Measurements from ENCODE around the gene PDLIM5. TPM values are rescaled to one million over a fixed set of nuclear protein-coding genes. Genes with fewer than 3 reads are reported as not detected.
"Not testable (repeated sequence)": the region's sequence is repeated elsewhere in the genome, so short reads cannot be mapped to it uniquely, and the experiment has no call there.

PDLIM5 gene, protein sequence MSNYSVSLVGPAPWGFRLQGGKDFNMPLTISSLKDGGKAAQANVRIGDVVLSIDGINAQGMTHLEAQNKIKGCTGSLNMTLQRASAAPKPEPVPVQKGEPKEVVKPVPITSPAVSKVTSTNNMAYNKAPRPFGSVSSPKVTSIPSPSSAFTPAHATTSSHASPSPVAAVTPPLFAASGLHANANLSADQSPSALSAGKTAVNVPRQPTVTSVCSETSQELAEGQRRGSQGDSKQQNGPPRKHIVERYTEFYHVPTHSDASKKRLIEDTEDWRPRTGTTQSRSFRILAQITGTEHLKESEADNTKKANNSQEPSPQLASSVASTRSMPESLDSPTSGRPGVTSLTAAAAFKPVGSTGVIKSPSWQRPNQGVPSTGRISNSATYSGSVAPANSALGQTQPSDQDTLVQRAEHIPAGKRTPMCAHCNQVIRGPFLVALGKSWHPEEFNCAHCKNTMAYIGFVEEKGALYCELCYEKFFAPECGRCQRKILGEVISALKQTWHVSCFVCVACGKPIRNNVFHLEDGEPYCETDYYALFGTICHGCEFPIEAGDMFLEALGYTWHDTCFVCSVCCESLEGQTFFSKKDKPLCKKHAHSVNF
- polyA plus RNA-seq (2012; ENCODE audit: insufficient read depth, insufficient read length, low read depth), result 29.0 TPM

GRCh38 chr4:94451695-94452475 is at the start of gene PDLIM5:
PDLIM5 (plus strand) TSS chr4:94451942; CDS start chr4:94455289, 3,347 bp downstream.
- Histone ChIP-seq H3K4me3 (ENCODE audit: low read depth, low read length) (peak within 1 kb of the TSS; percentile 98), H3K36me3 (peaks cover 15% of the 10 kb centered on the region), H3K4me1 (peaks cover 17% of the 10 kb centered on the region), H3K9me3 (no peaks in the 10 kb centered on the region), H3K27me3 (no peaks in the 10 kb centered on the region)
- peak; percentile 96 for DNase-seq
- TF ChIP-seq CTCF (IDR thresholded peaks at IDR 0.05; ENCODE audit: low read depth, low read length), result no peak

- not testable (repeated sequence) for H3K9me3 ChIP-seq; H3K4me1 ChIP-seq; H3K36me3 ChIP-seq; H3K27me3 ChIP-seq; DNase-seq; H3K4me3 ChIP-seq (ENCODE audit: low read depth, low read length)
Observed at GRCh38 chr4:94402439-94402838, 49.3 kb upstream of the PDLIM5 start.

- no peak for TF ChIP-seq CTCF (IDR thresholded peaks at IDR 0.05; ENCODE audit: low read depth, low read length)
- Histone ChIP-seq H3K4me1 (peaks cover 14% of the 10 kb centered on the region), H3K4me3 (ENCODE audit: low read depth, low read length) (no peak overlapping the region), H3K36me3 (no peaks in the 10 kb centered on the region), H3K27me3 (no peaks in the 10 kb centered on the region), H3K9me3 (no peaks in the 10 kb centered on the region)
- DNase-seq, result no peak
Observed at GRCh38 chr4:94403751-94404150, 48.0 kb upstream of the PDLIM5 start.

DNA sequence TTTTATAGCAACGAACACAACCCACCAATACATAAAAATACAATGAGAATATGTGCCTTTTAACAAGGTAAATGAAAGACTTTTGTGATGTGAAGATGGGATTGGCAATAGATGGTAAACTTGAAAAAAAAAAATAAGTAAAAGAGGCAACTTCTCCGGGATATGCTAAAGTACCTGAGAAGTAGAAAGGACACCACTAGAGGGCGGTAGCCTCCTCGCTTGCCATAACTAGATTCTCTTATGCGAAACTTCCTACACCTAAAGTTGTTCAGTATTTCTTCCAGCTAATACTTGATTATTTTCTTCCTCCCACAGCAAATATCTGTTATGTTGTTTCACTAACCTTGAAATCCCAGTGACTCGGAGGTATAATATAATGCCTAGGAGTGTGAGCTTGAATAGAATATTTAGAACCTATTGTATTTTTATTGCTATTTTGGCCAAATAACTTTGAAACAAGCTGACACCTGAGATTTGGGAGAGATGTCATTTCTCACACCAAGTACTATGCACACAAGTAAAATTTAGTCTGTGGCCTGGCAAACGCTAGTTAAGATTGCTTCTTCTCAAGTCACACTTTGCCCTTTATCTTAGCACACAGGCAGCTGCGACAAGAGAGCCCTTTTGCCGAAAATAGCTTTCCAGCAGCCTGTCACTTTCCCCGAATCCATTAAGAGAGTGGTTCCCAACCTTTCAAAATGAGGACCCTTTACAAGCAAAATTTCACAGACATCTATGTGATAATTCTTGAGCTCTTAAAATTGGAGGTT is 44.9 kb upstream of the PDLIM5 start:
- TF ChIP-seq CTCF (IDR thresholded peaks at IDR 0.05; ENCODE audit: low read depth, low read length), result peak; percentile 98
- no peaks in the 10 kb centered on the region for H3K36me3 ChIP-seq
- peaks cover 23% of the 10 kb centered on the region for H3K4me1 ChIP-seq
- H3K9me3 ChIP-seq, result no peaks in the 10 kb centered on the region
- DNase-seq, result peak; percentile 79
- H3K4me3 ChIP-seq (ENCODE audit: low read depth, low read length), result no peak overlapping the region
- H3K27me3 ChIP-seq, result no peaks in the 10 kb centered on the region

DNA sequence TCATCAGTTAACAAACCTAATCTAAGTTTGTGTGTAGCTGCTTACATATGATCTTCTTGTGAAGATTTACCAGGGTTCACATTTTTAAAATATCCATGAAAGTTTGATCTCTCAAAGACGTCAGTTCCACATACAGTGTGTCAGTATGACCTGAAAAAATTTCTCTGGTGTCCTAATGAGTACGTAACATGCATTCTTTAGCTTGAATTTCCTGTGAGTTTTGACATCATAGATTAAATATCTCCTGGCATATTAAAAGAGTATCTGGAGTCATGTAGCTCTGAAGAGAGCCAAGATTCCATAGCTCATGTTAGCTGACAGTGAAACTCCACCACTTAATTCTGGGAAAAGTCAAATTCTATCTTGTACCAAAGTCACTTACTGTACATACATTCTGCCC is 43.9 kb upstream of the PDLIM5 start:
- Histone ChIP-seq H3K9me3 (no peaks in the 10 kb centered on the region), H3K4me3 (ENCODE audit: low read depth, low read length) (no peak overlapping the region), H3K27me3 (no peaks in the 10 kb centered on the region), H3K4me1 (peaks cover 26% of the 10 kb centered on the region), H3K36me3 (no peaks in the 10 kb centered on the region)
- no peak for TF ChIP-seq CTCF (IDR thresholded peaks at IDR 0.05; ENCODE audit: low read depth, low read length)
- DNase-seq, result no peak

Measured in BE2C (cell line).